ENCODE data around the gene TTC1. TPM values are rescaled to one million over a fixed set of nuclear protein-coding genes. Genes with fewer than 3 reads are reported as not detected.

TTC1 gene
- total and polyA plus RNA-seq, 2 of the 8 experiments (the other 6 are each of a cell fraction or from before 2014, with no cell fraction given): 25.1 to 63.9 TPM

- Histone ChIP-seq H3K23ac (ENCODE audit: insufficient read length) (no peak overlapping the region), H3K36me3 (ENCODE audit: control insufficient read depth in 2 of 4, insufficient read depth in 4 of 4, low read length in 3 of 4) (peaks cover 2 to 54% (median 20%) of the 10 kb centered on the region in 4 experiments), H2BK120ac (replicated peaks; ENCODE audit: low read depth, low read length) (no peak overlapping the region), H3K18ac (ENCODE audit: extremely low read depth, low read length) (no peak overlapping the region), H3K4me2 (ENCODE audit: insufficient read depth in 1 of 2, low read depth in 2 of 2, low read length in 2 of 2) (no peak overlapping the region), H4K20me1 (replicated peaks in 1 of 2; ENCODE audit: control insufficient read depth in 1 of 2, insufficient read depth in 2 of 2, low read length in 2 of 2) (peaks cover 0 to 2% of the 10 kb centered on the region in 2 experiments), H3K9ac (replicated peaks in 1 of 4; ENCODE audit: extremely low read depth in 1 of 4, low read depth in 3 of 4, low read length in 3 of 4) (no peak overlapping the region), H4K5ac (ENCODE audit: insufficient read length, low read depth, low read length) (no peak overlapping the region), H3K14ac (ENCODE audit: insufficient read length) (no peak overlapping the region), H3K4ac (replicated peaks; ENCODE audit: insufficient read length, low read depth, low read length) (no peak overlapping the region), H3K79me2 (ENCODE audit: control insufficient read depth in 1 of 2, insufficient read depth in 2 of 2, low read length in 2 of 2) (no peaks in the 10 kb centered on the region), H2BK20ac (ENCODE audit: low read length) (no peak overlapping the region), H3K4me3 (ENCODE audit: extremely low read depth in 1 of 4, insufficient read depth in 2 of 4, low read depth in 3 of 4, low read length in 4 of 4) (no peak overlapping the region), H3K23me2 (ENCODE audit: low read depth, low read length) (no peaks in the 10 kb centered on the region; the same call in 1 of the 2 replicates), H2AK5ac (ENCODE audit: low read depth, low read length) (no peak overlapping the region), H2BK5ac (ENCODE audit: low read depth, low read length) (no peak overlapping the region), H4K8ac (ENCODE audit: extremely low read depth, insufficient read depth, low read length) (no peak overlapping the region), H3K27me3 (replicated peaks in 1 of 4; ENCODE audit: control insufficient read depth in 3 of 4, extremely low read depth in 1 of 4, insufficient read depth in 3 of 4, low read length in 3 of 4) (no peaks in the 10 kb centered on the region), H2BK15ac (ENCODE audit: low read length) (no peak overlapping the region), H3K9me3 (ENCODE audit: insufficient read depth in 2 of 2, low read depth in 1 of 2, low read length in 1 of 2) (no peaks in the 10 kb centered on the region), H3K56ac (replicated peaks; ENCODE audit: insufficient read length, low read depth, low read length) (no peak overlapping the region), H2BK12ac (ENCODE audit: low read depth, low read length) (no peak overlapping the region), H2AFZ (ENCODE audit: low read length) (no peak overlapping the region), H3K27ac (ENCODE audit: low read depth, low read length) (no peak overlapping the region), H3K79me1 (ENCODE audit: low read depth, low read length) (no peaks in the 10 kb centered on the region), H3K4me1 (replicated peaks in 1 of 4; ENCODE audit: control insufficient read depth in 3 of 4, insufficient read depth in 4 of 4, low read length in 3 of 4) (peaks cover under 1 to 8% (median 5%) of the 10 kb centered on the region in 4 experiments; a peak in 4 of 7 replicates), H4K91ac (replicated peaks; ENCODE audit: insufficient read length, low read length) (no peak overlapping the region)
- CTCF ChIA-PET (ENCODE audit: partially characterized antibody): interaction anchor here (0.6 to 2.1 kb wide), 5 partner anchors 9 to 239 kb away, joined by 3 to 12 read pairs (median 4); no protein-coding TSS in a partner anchor
- POLR2A ChIA-PET (ENCODE audit: partially characterized antibody): interaction anchor here (1.6 kb wide), 1 partner anchor 15 kb away, joined by 3 read pairs; no protein-coding TSS in a partner anchor
- DNase-seq (ENCODE audit: low read depth in 1 of 2, low spot score in 2 of 2): no peak
- FAIRE-seq: no peak
- WGBS, 2 experiments (ENCODE audit: extremely low coverage in 1 of 2, insufficient coverage in 1 of 2, insufficient read length in 1 of 2, insufficient replicate concordance in 2 of 2, low coverage in 1 of 2, low lambda C conversion rate in 2 of 2, missing lambda C conversion rate in 1 of 2): 62% methylated on average over 3 of the region's 3 CpGs; no CpG with 5 or more reads in 1 of the 2 experiments
- no peak for TF ChIP-seq CBX8 (IDR thresholded peaks at IDR 0.05; ENCODE audit: borderline replicate concordance, low read depth, low read length)
- TF ChIP-seq CBX5 (IDR thresholded peaks at IDR 0.05; ENCODE audit: low read depth, low read length): no peak
- no peak for TF ChIP-seq SP4 (IDR thresholded peaks at IDR 0.05; ENCODE audit: low read length)
- TF ChIP-seq EP300 (IDR thresholded peaks at IDR 0.05; ENCODE audit: borderline replicate concordance in 1 of 2, low read depth in 2 of 2, low read length in 2 of 2): no peak
- no peak for TF ChIP-seq BCL11A (IDR thresholded peaks at IDR 0.05; ENCODE audit: low read depth in 2 of 2, low read length in 2 of 2)
These were observed 40.2 kb downstream of the TTC1 start for GRCh38 chr5:160049099-160049498.

Measured in H1 (cell line).